GM21390 (cell line): ENCODE results near the gene TTYH2.

Experiments used
- ATAC-seq: cut with Tn5 transposase; IDR thresholded peaks from one replicate; pipeline ENCODE4 v1.9.1; 2021; ENCODE audit not compliant: unreplicated experiment

The TTYH2 gene

DNA sequence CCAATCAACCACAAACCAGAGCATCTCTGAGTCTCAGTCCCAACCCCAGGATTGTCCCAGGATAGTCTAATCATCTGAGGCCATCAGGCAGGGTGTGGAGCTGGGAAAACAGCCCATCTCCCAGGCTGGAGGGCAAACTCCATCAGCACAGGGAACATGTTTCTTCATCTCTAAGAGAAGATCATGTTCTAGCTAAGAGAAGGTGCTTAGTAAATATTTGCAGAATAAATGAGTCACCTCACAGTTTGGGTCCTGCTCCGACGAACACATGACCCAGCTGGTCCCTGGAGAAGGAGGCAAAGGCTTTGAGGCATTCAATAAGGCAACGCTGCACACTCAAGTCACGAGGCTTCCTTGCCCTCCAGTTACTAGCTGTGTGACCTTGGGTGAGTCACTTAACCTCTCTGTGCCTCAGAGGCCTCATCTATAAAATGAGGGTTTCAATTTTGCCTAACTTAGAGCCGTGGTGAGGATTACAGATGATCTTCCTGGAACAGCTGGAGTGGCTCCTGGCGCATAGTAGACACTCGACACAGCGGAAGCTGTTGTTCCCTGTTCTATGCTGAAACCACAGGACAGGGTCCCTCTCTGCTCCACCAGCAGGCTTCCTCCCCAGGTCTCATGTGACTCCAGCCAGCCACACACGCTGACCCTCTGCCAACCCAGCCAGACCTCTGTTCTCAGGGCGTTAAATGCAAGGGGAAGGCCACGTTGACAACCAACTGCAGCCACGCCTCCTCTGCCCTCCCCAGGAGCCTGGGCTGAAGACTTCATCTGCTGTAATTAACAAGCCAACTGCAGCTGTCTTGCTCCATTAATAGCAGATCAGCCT, 20.2 kb upstream of the TTYH2 start:
- ATAC-seq: no peak

DNA sequence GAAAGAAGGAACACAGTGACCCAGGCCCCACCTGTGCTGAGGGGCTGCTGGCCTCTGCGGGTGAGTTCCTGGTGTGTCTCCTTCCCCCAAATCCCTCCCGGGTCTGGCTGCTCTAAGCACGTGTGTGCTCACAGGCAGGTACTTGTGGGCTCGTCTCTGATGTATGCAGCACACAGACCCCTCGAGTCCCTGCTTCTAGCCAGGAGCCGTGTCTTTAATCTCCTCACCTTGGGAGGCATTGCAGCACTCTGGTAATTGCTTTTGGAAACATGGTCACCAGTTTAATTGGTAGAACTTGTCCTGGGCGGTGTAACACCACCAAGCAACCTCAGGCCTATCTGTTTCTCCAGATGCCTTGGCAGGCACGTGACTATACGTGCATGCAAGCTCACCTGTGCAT, 18.7 kb upstream of the TTYH2 start:
- no peak for ATAC-seq

DNA sequence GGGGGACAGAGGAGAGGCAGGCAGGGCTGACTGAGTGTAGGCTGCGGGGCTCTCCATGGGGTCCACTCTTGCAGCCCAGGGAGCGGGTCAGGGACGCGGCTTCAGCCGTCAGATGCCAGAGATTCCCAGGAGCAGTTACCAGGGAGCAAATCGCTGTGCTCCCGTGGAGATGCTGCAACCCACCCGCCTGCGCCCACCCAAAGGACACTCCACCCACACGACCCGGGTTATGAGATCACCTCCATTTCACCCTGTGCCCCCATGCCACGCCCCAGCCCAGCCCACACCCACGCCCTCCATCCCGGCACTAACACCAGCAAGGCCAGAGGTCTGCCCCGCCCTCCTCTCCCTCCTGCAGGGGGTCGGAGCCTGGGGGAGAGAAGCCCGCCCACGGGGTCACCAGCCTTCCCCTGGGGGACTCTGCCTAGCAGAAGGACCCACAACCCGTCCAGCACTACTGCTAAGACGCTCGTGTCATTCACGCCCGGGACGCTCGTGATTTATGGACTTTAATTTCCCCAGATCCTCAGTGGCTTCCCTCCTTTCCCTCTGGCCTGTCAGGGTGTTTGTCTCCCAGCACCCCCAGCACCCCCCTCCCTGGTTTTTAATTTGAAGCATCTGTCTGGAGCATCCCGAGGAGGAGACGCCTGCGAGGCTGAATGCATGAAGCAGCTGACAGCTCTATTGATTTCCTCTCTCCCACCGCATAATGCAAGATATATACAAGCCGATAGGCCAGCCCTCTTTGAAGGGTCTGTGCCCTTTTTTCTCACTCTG, 16.6 kb upstream of the TTYH2 start:
- no peak for ATAC-seq

DNA sequence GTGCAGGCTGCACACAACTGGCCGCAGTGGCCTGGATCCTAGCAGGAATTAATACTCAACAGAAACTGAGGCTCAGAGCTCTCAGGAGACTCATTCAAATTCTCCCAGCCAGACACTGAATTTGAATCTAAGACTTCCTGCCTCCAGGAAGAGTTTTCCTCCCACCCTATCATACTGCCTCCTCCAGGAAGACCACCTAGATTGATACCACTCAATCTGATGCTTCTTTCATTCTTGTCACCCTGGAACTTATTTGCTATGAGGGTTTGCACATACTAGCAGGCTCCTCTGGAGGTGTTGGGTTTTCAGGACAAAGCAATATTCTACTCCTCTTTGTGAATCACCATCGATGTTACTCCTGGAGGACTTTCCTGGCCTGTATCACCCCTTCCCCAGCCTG, 15.6 kb upstream of the TTYH2 start:
- ATAC-seq: no peak

DNA sequence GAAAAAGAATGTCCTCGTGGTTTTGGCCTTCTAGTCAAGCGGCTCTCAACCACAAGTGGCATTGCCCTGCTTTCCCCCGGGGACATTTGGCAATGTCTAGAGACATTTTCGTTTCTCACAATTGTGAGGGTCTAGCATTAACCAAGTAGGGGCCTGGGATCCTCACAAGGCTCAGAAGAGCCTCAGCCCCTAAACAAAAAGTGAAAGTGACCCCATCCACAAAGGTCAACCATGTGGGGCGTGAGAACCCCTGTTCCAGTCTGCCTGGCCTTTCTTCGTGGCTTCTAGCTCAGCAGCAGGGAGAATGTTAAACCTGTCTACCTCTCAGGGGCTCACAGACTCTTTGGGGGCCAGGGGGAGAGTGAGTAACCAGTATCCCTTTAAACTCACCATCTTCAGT, 14.7 kb upstream of the TTYH2 start:
- ATAC-seq: no peak

DNA sequence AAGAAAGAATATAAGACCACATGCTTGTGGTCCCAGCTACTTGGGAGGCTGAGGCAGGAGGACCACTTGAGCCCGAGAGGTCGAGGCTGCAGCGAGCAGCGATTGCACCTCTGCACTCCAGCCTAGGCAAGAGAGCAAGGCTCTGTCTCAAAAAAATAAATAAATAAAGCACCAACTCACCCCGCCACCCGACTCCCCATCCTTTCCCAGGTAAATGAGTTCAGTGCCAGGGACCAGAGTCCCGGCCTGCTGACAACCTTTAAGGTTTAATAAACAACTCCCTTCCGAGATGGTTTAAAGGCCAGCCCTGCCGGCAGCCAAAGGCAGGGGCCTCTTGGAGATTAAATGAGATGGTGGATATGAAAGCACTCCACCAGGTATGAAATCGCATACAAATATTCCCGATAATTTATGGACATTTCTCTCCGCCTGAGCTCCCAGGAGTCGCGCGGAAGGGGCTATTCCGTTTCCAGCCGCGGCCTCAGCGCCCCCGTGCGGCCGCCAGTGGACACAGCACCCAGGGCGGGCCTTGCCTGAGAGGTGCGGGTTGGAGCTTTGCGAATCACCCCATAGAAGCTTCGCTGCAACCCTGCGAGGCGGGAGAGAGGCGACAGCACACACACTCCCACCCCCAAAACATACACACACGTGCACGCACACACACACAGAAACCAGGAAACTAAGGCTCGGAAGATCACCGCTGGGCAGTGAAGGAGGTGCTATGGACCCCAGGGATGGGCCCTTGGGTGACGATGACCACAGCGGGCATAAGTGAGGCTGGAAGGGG, 13.9 kb upstream of the TTYH2 start:
- ATAC-seq: no peak

DNA sequence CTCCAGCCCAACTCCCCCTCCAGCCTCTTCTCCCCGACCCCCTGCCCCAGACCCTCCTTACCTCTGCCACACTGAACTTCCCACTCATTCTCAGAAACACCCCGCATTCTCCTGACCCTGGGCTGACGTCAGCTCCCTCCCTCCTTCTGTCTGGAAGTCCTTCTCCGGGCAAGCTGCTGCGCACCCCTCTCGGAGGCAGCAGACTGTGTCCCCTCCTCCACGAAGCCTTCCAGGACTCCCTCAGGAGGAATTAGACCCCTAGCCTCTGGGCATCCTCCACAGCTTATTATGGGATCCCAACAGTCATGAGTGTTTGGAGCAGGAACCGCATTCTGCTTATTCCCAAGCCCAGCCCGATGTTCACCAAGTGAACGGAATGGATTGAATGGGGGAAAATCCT, 13.3 kb upstream of the TTYH2 start:
- ATAC-seq: no peak

DNA sequence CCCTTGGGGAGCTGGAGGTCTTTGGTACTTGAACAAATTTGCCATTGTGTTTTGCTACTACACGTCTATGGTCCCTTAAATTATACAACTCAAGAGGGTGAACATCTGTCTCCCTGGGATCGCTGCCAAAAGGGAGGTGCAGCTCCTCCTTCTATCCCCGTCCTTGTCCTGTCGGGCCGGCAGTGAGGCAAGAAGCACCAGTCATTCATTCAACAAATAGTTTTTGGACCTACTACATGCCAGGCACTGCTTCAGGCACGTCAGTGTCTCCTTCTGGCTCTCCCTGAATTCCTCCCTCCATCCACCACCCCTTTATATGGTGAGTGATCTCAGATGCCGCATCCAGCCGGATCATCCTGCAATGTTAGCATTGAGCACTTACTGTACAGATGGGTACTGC, 12.1 kb upstream of the TTYH2 start:
- ATAC-seq: no peak

DNA sequence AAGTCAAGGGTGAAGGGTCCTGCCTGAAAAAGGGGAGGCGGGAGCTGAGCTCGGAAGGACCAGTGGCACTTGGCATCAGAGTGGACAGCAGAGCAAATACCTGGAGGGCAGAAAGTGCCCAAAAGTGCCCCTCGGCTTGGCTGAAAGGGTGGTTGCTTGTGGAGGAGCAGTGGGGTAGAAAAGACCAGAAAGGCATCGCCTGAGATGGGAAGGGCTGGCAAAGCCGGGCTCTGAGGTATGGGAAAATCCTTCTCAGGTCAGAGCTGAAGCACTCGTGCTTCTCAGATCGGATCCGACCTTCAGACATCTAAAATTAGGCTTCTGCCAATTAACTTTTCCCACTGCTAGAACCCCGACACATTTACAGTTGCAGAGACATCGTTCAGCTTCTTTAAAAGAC, 11.4 kb upstream of the TTYH2 start:
- ATAC-seq: no peak

DNA sequence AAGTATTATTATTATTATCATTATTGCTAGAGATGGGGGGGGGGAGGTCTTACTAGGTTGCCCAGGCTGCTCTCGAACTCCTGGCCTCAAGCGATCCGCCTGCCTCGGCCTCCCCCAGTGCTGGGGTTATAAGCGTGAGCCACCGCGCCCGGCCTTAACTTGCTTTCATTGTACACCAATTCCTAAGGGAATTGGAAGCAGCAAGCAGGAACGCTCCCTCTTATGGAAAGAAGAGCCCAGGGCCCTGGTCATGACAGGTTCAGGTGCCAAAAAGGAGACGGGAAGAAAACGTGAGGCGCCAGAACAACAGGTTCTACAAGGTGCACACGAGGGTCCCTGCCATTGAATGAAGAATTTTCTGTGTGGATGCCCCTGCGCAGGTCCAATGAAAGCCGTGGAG, 10.4 kb upstream of the TTYH2 start:
- ATAC-seq: no peak

DNA sequence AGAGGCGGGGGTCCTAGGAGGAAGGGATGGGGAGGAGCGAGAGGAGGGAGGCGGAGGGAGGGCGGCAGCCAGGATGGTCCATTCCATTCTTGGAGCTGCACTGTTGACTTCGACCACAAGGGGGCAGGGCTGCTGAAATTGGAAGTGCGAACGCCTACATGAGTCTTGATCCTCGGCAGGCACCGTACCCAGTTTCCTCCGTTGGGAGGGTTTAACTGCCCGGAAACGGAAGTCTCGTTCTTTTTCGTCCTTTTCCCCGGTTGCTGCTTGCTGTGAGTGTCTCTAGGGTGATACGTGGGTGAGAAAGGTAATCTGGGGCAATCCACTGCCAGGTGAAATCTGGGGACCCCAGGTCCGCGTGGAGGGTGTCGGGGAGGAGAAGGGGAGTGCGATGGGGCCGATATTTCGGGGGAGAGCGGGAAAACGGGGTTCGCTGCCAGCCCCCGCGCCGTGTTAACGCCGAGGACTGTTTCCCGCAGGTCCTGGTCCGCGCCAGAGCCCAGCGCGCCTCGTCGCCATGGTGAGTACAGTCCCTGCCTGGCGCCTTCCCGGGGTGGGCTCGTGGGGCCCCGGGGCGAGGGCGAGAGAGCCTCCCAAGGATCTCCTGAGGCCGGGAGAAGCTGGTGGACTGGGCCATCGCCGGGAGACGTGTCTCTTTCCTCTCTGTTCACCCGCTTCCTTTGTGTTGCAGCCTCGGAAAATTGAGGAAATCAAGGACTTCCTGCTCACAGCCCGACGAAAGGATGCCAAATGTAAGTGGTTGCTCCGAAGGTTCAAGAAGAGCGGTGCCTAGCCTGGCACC, 9.7 kb upstream of the TTYH2 start, which contains the start of gene RPL38:
Gene RPL38, plus strand, starts transcription at position 240 of the 802 bp plus-strand sequence. Its CDS starts 278 bp downstream, at position 518.
- peak; percentile 73 for ATAC-seq

DNA sequence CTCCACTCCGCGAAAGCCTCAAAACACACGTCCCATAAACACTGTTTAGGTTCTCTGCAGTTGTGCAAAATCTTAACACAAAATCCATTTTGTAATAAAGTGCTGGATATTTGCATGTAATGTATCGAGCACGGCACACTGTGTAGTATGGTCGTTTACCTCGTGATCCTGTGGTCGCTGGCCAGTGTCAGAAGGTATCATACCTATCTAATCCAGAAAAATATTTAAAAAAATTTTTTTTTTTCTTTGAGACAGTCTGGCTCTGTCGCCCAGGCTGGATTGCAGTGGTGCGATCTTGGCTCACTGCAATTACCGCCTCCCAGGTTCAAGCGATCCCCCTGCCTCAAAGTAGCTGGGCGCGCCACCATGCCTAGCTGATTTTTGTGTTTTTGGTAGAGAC, 8.9 kb upstream of the TTYH2 start:
- ATAC-seq: no peak

DNA sequence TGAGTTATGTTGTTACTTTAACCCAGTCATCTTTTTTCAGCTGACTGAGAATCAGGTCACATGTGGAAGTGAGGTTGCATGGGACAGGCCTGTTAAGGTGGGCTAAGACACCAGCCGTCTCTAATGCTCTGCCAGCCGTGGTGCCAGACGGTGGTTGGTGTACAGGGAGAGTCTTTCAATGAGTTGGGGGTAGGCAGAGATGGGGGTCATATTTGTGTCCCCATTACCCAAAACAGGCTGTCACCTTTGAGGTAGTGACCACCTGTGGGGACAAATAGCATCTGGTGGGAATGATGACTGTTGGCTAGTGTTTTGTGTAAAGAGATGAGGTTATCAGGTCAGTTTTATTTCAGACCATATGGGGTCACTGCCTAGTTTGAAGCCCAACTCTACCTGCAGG, 8.1 kb upstream of the TTYH2 start:
- no peak for ATAC-seq

DNA sequence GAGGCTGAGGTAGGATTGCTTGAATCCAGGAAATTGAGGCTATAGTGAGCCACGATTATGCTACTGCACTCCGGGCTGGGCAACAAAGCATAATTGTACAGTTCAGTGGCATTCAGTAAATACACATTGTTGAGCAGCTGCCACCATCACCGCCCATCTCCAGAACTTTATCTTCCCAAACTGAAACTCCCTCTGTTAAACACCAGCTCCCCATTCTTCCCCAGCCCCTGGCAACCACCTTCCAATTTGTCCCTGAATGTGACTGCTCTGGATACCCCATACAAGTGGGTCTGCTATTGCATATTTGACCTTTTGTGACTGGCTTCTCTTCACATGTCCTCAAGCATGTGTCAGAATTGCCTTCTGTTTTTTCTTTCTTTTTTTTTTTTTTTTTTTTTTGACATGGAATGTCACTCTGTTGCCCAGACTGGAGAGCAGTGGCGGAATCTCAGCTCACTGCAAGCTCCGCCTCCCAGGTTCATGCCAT, 7.0 kb upstream of the TTYH2 start:
- no peak for ATAC-seq

DNA sequence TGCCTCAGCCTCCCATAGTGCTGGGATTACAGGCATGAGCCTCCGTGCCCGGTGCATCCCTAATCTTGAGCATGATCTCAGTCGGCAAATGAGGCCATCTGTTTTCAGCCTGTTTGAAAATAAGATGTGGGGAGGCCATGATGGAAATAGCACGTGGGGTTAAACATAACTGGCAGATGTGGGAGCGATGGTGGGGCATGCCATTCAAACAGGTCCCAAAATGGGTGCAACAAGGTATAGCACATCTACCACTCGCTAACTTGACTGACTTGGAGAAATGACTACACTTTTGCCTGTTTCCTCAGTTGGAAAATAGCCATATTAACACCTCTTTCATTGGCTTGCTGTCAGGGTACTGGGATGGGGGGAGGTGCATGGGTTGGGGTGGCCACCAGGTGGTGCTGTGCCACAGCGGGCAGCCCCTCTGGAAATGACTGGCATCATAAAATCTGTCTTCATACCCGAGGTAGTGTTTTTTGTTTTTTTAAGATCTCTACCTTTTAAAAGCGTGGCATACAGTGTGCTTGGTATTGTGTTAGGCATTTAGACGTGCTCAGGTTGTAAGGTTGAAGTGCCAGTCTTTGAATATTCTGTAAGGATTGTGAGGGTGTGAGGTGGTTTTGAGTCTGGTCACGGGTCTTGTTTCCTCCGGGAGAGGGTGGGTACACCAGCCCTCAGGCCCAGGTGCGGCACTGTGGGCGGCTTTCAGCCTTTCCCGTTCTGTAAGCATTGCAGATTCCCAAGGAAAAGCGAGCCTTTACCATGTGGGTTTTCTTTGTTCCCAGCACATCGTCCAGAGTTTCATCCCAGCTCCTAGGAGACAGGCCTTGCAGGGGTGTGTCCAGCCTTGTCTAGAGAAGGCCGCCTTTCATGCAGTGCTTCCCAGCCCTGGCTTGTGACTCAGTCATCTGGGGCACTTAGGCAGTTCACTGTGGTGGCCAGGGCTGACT, 2.9 kb upstream of the TTYH2 start:
- ATAC-seq: no peak

DNA sequence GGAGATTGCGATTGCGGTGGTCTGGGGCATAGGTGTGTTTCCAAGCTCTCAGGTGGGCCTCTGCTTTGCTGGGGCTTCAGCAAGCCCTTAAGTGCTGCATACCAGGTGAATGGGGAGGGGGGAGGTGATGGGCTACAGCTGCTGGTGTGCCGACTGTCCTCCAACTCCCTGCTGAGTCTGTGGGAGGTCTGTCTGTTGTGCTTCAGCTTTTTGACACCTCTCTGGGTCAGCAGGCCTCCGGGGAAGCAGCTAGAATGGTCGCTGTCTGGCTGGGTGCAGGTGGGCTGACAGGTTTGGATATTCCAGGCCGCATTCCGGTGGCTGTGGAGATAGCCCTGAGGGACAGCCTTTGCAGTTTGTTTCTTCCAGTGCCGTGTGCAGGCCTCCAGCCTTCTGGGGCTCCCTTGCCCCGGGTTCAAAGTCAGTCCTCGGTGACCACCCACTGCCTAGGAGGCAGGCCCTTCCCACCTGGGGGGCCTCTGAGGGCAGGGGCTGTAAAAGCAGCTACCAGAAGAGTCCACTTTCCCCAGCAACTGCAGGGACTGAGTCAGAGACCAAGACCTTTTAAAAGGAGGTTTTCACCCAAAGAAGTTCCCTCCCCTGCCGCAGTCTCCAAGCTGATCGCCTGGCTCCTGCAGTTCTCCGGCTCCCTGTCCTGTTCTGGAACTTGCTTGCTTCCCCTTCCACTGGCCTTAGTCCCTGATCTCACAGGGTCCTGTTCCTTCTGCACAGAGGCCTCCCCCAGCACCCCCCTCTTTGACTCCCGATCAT, 2.0 kb upstream of the TTYH2 start:
- no peak for ATAC-seq

DNA sequence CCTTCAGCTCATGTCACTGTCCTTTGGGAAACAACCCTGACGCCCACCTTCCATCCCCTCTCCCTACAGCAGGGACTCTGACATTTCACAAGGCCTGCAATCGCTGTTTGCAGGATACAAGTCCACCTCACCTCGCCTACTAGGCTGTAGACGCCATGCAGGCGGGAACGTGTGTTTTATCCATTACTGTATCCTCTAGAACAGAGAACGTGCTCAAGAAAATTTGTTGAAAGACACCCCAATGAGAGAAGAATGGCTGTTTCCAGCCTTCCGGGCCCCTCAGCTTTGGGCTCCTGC, 1.5 kb upstream of the TTYH2 start:
- ATAC-seq: no peak

DNA sequence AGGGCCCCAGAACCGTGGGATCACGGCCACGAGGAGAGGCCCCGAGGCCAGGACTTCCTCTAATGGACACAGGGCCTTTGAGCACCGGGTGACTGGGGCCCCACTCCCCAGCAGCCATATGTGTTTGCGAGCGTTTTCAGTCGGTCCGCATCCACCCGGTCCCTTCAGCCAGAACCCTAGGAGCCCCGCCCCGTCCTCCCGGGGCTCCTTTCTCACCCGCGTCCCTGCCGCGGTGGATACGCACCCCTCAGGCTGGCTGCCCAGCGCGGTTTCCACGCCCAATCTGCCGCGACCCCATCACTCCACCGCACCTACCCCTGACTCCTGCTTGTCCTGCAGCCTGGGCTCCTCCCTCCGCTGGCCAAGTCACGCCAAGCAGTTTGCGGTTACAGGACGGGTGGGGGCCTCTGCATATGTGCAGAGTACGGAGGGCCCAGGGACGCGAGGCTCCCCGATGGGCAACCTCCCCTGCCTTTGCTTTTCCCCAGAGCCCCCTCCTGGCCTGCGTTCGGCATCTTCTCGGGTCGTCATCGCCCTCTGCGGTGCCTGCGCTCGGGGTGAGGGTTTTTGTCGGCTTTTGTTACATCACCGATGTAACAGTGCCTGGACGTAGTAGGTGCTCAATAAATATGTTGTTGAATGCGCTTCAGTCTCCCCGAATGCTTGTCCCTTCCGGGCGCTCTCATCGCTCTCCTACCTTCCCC, 1.0 kb upstream of the TTYH2 start:
- ATAC-seq: no peak
